Measurements from ENCODE around the gene EHMT1.

DNA sequence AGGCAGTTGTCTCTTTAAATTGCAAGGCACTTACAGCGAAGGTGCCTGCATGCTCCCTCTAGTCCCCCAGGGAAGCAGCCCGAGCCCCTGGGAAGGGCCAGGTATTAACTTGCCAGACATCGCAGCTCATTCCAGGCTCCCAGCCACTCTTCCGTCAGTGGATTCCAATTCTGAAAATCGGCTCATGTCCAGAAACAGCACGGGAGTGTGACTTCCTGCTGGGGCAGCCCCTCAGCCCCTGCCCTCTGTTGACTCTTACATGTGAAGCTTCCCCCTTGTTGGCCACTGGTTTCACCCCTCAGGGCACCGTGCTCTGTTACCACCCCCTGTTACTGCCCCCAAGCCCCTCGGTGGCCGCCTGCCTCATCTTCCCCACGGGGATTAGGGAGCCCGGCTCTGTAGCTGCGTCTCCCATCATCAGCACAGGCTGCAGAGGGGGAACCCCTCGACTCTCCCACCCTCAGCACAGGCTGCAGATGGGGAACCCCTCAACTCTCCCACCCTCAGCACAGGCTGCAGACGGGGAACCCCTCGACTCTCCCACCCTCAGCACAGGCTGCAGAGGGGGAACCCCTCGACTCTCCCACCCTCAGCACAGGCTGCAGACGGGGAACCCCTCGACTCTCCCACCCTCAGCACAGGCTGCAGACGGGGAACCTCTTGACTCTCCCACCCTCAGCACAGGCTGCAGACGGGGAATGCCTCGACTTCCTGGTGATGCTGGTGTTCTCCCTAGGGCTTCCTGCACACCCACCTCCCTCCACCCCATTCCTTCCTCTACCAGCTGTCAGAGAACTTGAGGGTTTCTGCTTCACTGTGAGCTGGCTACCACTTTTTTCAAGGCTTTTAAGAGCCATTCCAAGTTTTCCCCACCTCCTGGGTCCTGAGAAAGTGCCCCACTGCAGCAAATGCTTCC lies 247.7 kb downstream of the EHMT1 start:
- no peak for TF ChIP-seq POLR2AphosphoS5 (IDR thresholded peaks at IDR 0.05; ENCODE audit: low read depth, low read length)
- TF ChIP-seq, protein P1, sequence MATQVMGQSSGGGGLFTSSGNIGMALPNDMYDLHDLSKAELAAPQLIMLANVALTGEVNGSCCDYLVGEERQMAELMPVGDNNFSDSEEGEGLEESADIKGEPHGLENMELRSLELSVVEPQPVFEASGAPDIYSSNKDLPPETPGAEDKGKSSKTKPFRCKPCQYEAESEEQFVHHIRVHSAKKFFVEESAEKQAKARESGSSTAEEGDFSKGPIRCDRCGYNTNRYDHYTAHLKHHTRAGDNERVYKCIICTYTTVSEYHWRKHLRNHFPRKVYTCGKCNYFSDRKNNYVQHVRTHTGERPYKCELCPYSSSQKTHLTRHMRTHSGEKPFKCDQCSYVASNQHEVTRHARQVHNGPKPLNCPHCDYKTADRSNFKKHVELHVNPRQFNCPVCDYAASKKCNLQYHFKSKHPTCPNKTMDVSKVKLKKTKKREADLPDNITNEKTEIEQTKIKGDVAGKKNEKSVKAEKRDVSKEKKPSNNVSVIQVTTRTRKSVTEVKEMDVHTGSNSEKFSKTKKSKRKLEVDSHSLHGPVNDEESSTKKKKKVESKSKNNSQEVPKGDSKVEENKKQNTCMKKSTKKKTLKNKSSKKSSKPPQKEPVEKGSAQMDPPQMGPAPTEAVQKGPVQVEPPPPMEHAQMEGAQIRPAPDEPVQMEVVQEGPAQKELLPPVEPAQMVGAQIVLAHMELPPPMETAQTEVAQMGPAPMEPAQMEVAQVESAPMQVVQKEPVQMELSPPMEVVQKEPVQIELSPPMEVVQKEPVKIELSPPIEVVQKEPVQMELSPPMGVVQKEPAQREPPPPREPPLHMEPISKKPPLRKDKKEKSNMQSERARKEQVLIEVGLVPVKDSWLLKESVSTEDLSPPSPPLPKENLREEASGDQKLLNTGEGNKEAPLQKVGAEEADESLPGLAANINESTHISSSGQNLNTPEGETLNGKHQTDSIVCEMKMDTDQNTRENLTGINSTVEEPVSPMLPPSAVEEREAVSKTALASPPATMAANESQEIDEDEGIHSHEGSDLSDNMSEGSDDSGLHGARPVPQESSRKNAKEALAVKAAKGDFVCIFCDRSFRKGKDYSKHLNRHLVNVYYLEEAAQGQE (IDR thresholded peaks at IDR 0.05; ENCODE audit: insufficient read depth in 1 of 2, low read depth in 2 of 2, low read length in 2 of 2): no peak
